GM12873 (cell line): Measurements from ENCODE around the gene CTSS.

Experiments used
- TF ChIP-seq, protein P1 (sequence below): IDR thresholded peaks from 2 replicates; pipeline ENCODE4 v1.5.1; 2012; ENCODE audit warnings: low read depth, mild to moderate bottlenecking, moderate library complexity, low read length, control low read depth; ENCODE audit not compliant: insufficient read depth; ENCODE audit errors: missing control alignments

The CTSS gene

GRCh38 chr1:150751443-150751842, 14.1 kb downstream of the CTSS start:
- TF ChIP-seq, protein P1, sequence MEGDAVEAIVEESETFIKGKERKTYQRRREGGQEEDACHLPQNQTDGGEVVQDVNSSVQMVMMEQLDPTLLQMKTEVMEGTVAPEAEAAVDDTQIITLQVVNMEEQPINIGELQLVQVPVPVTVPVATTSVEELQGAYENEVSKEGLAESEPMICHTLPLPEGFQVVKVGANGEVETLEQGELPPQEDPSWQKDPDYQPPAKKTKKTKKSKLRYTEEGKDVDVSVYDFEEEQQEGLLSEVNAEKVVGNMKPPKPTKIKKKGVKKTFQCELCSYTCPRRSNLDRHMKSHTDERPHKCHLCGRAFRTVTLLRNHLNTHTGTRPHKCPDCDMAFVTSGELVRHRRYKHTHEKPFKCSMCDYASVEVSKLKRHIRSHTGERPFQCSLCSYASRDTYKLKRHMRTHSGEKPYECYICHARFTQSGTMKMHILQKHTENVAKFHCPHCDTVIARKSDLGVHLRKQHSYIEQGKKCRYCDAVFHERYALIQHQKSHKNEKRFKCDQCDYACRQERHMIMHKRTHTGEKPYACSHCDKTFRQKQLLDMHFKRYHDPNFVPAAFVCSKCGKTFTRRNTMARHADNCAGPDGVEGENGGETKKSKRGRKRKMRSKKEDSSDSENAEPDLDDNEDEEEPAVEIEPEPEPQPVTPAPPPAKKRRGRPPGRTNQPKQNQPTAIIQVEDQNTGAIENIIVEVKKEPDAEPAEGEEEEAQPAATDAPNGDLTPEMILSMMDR = no peak

- TF ChIP-seq, protein P1 = no peak
Measured at GRCh38 chr1:150749720-150750311, 15.8 kb downstream of the CTSS start.

DNA sequence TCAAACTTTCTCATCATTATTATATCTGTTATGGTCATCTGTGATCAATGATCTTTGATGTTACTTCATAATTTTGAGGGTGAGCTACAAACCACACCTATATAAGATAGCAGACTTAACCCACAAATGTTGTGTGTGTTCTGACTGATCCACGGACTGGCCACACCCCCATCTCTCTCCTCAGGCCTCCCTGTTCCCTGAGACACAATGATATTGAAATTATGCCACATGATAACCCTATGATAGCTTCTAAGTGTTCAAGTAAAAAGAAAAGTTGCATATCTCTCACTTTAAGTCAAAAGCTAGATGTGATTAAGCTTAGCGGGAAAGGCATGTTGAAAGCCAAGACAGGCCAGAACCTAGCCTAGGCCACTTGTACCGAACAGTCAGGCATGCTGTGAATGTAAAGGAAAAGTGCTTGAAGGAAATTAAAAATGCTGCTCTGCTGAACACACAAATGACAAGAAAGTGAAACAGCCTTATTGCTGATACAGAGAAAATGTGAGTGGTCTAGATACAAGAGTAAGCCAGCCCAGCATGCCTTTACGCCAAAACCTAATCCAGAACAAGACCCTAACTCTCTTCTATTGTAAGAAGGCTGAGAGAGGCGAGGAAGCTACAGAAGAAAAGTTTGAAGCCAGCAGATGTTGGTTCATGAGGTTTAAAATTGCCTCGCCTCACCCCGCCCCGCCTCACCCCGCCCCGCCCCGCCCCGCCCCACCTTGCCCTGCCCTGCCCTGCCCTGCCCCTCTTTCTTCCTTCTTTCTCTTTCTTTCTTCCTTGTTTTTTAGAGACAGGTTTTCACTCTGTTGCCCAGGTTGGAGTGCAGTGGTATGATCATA, 16.5 kb downstream of the CTSS start:
- TF ChIP-seq, protein P1 = no peak

DNA sequence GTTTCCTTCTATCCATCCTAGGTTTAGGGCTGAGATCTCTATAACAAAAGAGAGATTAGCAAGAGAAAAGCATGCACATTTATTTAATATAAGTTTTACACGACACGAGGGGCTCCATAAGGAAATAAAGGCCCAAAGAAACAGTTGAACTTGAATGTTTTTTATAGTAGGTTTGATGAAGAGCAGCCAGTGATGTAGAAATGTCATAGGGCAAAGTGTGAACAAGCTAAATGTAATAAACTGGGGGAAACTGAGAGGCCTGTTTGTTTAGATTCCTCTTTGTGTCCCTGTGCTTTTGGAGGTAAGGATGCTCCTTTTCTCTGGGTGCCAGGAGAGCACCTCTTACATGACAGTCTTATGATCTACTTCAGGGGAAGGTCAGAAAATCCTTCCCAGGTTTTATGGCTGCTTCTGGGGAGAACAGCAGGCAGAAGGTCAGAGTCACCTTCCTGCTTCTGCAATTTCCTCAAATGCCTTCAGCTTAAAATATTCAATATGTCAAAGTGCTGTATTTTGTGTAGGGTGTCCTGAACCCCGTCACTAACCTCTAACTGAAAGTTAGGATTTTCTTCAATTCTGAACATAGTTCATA, 35.4 kb downstream of the CTSS start:
- TF ChIP-seq, protein P1 = no peak

- TF ChIP-seq, protein P1 = no peak
Measured at GRCh38 chr1:150724336-150724735, 41.2 kb downstream of the CTSS start.

- TF ChIP-seq, protein P1 = no peak
Measured at GRCh38 chr1:150720703-150721102, 44.9 kb downstream of the CTSS start, which contains the start of gene HORMAD1. TSS of gene HORMAD1 (minus strand) at chr1:150720895. CDS start at chr1:150719505, 1,390 bp downstream.

- TF ChIP-seq, protein P1 = no peak
Measured at GRCh38 chr1:150720098-150720497, 45.5 kb downstream of the CTSS start.
